Testis (tissue), 3 donors: Measurements from ENCODE around the gene LIN7B. TPM values are rescaled to one million over a fixed set of nuclear protein-coding genes. Genes with fewer than 3 reads are reported as not detected.

Experiments used
- DNase-seq: peaks from one replicate; pipeline ENCODE4 v3.0.0-alpha.2; 2019
- H3K27ac ChIP-seq, 2 donors: fragments of 200-600 bp; sonication (generic); one replicate each; pipeline ENCODE4 v1.5.1; 2019
- H3K27me3 ChIP-seq: fragments of 200-600 bp; sonication (generic); one replicate; pipeline ENCODE4 v1.5.1; 2019
- H3K36me3 ChIP-seq: fragments of 200-600 bp; sonication (generic); one replicate; pipeline ENCODE4 v1.5.1; 2017; ENCODE audit warnings: low read depth; ENCODE audit errors: missing control alignments
- H3K4me1 ChIP-seq: fragments of 200-600 bp; sonication (generic); one replicate; pipeline ENCODE4 v1.5.1; 2019
- H3K4me3 ChIP-seq, 2 donors: fragments of 200-600 bp; sonication (generic); one replicate each; pipeline ENCODE4 v1.5.1; 2017 to 2019
- H3K9me3 ChIP-seq: fragments of 200-600 bp; sonication (generic); one replicate; pipeline ENCODE4 v1.5.1; 2017
- CTCF ChIP-seq, 3 experiments: fragments of 450-650 bp in 2 of 3; fragments of 200-600 bp in 1 of 3; sonication (generic) in 1 of 3; IDR thresholded peaks; one replicate each; pipeline ENCODE4 v1.5.1; 2016 to 2019; ENCODE audit warnings: antibody characterized with exemption in 3 of 3, mild to moderate bottlenecking in 2 of 3, moderate library complexity in 1 of 3
- POLR2A ChIP-seq: fragments of 450-650 bp; IDR thresholded peaks from one replicate; pipeline ENCODE4 v1.6.1; 2017; ENCODE audit warnings: antibody characterized with exemption, mild to moderate bottlenecking, moderate library complexity
- WGBS, 2 donors: methylation state at CpG; one replicate each; pipeline ENCODE4 v1.1.5; 2018; 5-methylcytosine and 5-hydroxymethylcytosine counted together
- intact Hi-C: fragments of 100-400 bp; cut with DNase I; formaldehyde crosslinking; loops from one replicate; pipeline ENCODE4 v1.15.1; 2023; ENCODE audit warnings: low total_unique reads
- polyA plus RNA-seq: library from polyadenylated mRNA; stranded (reverse); fragments of 350-450 nt; fragmentation: Illumina TruSeq; extraction: RNeasy Lipid Tissue Mini Kit (QIAGEN cat#74804); gene quantifications from one replicate; pipeline ENCODE4 v1.2.3, GENCODE V29; 2014; ENCODE audit warnings: low read depth, low replicate concordance; ENCODE audit not compliant: insufficient read depth
- total RNA-seq, 2 donors: library from RNA; depleted of rRNA; stranded (reverse); fragments of >200 nt; gene quantifications; one replicate each; pipeline ENCODE4 v1.2.3, GENCODE V29; 2016

LIN7B gene
- total and polyA plus RNA-seq, 3 donors from 2014 or later = 22.4 to 66.2 (median 57.6) TPM

- no peak for DNase-seq
- peaks cover 13% of the 10 kb centered on the region for H3K4me1 ChIP-seq
- no peaks in the 10 kb centered on the region for H3K36me3 ChIP-seq
- H3K27me3 ChIP-seq = no peaks in the 10 kb centered on the region
- TF ChIP-seq POLR2A (no peak), CTCF (IDR thresholded peaks at IDR 0.05) (no peak)
- intact Hi-C loops = no loop called here
- H3K27ac ChIP-seq = peak overlapping the region in 1 of 2 donors; percentile 28
- no peaks in the 10 kb centered on the region for H3K9me3 ChIP-seq
- 81 to 84% methylated on average over 5 of the region's 5 CpGs for WGBS, 2 donors
- no peak overlapping the region for H3K4me3 ChIP-seq
Observed at GRCh38 chr19:49109051-49109450, 5.1 kb upstream of the LIN7B start.

GRCh38 chr19:49109569-49110233 lies 4.5 kb upstream of the LIN7B start:
- H3K4me3 ChIP-seq = no peak overlapping the region
- no peaks in the 10 kb centered on the region for H3K36me3 ChIP-seq
- no peak for TF ChIP-seq POLR2A
- TF ChIP-seq CTCF (IDR thresholded peaks at IDR 0.05) = no peak
- H3K27me3 ChIP-seq = no peaks in the 10 kb centered on the region
- WGBS, 2 donors = 77 to 80% methylated on average over 8 of the region's 8 CpGs
- peak overlapping the region in 1 of 2 donors; percentile 82 for H3K27ac ChIP-seq
- H3K9me3 ChIP-seq = no peaks in the 10 kb centered on the region
- intact Hi-C loops = no loop called here
- DNase-seq = no peak
- H3K4me1 ChIP-seq = peaks cover 13% of the 10 kb centered on the region

GRCh38 chr19:49110567-49110966 lies 3.6 kb upstream of the LIN7B start:
- H3K9me3 ChIP-seq = no peaks in the 10 kb centered on the region
- WGBS, 2 donors = 37 to 38% methylated on average over 3 of the region's 3 CpGs
- TF ChIP-seq CTCF (IDR thresholded peaks at IDR 0.05) (no peak), POLR2A (no peak)
- no peaks in the 10 kb centered on the region for H3K36me3 ChIP-seq
- intact Hi-C loops = no loop called here
- DNase-seq = no peak
- H3K4me1 ChIP-seq = peaks cover 13% of the 10 kb centered on the region
- no peak overlapping the region for H3K4me3 ChIP-seq
- no peaks in the 10 kb centered on the region for H3K27me3 ChIP-seq
- peak overlapping the region; percentile 55 to 82 for H3K27ac ChIP-seq

GRCh38 chr19:49111218-49111998 lies 2.8 kb upstream of the LIN7B start:
- Histone ChIP-seq H3K27me3 (no peaks in the 10 kb centered on the region), H3K4me3 (no peak overlapping the region), H3K36me3 (no peaks in the 10 kb centered on the region), H3K4me1 (peaks cover 13% of the 10 kb centered on the region), H3K27ac (peak overlapping the region in 1 of 2 donors; percentile 82), H3K9me3 (no peaks in the 10 kb centered on the region)
- 77 to 80% methylated on average over 11 of the region's 11 CpGs for WGBS, 2 donors
- intact Hi-C loops = no loop called here
- no peak for DNase-seq
- TF ChIP-seq CTCF (IDR thresholded peaks at IDR 0.05) (no peak), POLR2A (no peak)
